Activated naive CD4-positive, alpha-beta T cell treated with anti-CD3 and anti-CD28 coated beads, Interleukin-2, amount 50 U/mL, for 72 hours (primary cell): ENCODE data around the gene ACE. TPM values are rescaled to one million over a fixed set of nuclear protein-coding genes. Genes with fewer than 3 reads are reported as not detected.

Experiments used
- total RNA-seq, 2 donors: library from RNA; stranded (reverse); gene quantifications; one replicate each; pipeline ENCODE4 v1.2.3, GENCODE V29; 2022

Gene ACE
- total RNA-seq, 2 donors from 2014 or later, result 0.39 to 0.66 TPM

Other genes starting within 250 kb of the ACE start
- 1 to 10 TPM in 1 of 2 donors, under 1 TPM in 1; 0.27 to 2.7 TPM for gene CYB561, start 30.8 kb upstream of the ACE start, total RNA-seq
- under 1 TPM in 1 of 2 donors, not detected in 1; 0.08 TPM for gene KCNH6, start 46.3 kb downstream of the ACE start, total RNA-seq
- 100 to 1,000 TPM; 111 to 123 TPM for gene DCAF7, start 73.4 kb downstream of the ACE start, total RNA-seq
- gene TACO1, start 123.8 kb downstream of the ACE start, total RNA-seq, result 10 to 100 TPM; 10.1 to 27.3 TPM
- gene MAP3K3, start 145.4 kb downstream of the ACE start, total RNA-seq, result 10 to 100 TPM; 28.3 to 54.2 TPM
- 100 to 1,000 TPM in 1 of 2 donors, 10 to 100 TPM in 1; 76.7 to 166 TPM for gene LIMD2, start 223.1 kb downstream of the ACE start, total RNA-seq